ENCODE results near the gene MTREX.

- peak; percentile 17 for TF ChIP-seq CTCF (IDR thresholded peaks at IDR 0.05; ENCODE audit: low read depth, low read length)
- no peak for TF ChIP-seq EZH2phosphoT487 (IDR thresholded peaks at IDR 0.05; ENCODE audit: low read depth)
Observed at GRCh38 chr5:55402199-55402598, 94.4 kb downstream of the MTREX start.

Measured in OCI-LY3 (cell line).